ENCODE measurements around the gene DNAI4.

DNA sequence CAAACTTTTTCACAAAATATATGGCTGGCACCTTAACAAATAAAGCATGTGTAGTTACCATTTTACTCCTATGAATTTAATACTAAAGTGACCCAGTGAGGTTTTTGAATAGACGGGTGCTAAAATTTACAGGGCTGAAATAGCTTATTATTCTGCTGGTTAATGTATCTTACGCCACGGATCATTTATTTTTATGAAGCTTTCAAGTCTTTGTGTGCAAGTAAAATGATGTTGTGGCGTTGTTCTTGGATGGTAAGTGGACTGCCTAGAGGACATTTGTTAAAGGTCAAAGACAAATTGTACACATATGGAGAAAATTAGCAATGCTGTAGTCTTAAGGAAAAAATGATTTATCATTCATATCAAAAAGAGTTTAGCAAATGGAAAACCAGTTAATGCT is 146.4 kb downstream of the DNAI4 start:
- TF ChIP-seq, protein P1, sequence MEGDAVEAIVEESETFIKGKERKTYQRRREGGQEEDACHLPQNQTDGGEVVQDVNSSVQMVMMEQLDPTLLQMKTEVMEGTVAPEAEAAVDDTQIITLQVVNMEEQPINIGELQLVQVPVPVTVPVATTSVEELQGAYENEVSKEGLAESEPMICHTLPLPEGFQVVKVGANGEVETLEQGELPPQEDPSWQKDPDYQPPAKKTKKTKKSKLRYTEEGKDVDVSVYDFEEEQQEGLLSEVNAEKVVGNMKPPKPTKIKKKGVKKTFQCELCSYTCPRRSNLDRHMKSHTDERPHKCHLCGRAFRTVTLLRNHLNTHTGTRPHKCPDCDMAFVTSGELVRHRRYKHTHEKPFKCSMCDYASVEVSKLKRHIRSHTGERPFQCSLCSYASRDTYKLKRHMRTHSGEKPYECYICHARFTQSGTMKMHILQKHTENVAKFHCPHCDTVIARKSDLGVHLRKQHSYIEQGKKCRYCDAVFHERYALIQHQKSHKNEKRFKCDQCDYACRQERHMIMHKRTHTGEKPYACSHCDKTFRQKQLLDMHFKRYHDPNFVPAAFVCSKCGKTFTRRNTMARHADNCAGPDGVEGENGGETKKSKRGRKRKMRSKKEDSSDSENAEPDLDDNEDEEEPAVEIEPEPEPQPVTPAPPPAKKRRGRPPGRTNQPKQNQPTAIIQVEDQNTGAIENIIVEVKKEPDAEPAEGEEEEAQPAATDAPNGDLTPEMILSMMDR (IDR thresholded peaks at IDR 0.05) = no peak
- TF ChIP-seq POLR2A (IDR thresholded peaks at IDR 0.05) = no peak
